GM19099 (cell line): ENCODE measurements around the gene LDLRAD1.

Experiments used
- POLR2A ChIP-seq: IDR thresholded peaks from 3 replicates; pipeline ENCODE4 v1.6.1; 2011; ENCODE audit warnings: low read depth; ENCODE audit not compliant: insufficient read length; ENCODE audit errors: extremely low read depth

LDLRAD1 gene

DNA sequence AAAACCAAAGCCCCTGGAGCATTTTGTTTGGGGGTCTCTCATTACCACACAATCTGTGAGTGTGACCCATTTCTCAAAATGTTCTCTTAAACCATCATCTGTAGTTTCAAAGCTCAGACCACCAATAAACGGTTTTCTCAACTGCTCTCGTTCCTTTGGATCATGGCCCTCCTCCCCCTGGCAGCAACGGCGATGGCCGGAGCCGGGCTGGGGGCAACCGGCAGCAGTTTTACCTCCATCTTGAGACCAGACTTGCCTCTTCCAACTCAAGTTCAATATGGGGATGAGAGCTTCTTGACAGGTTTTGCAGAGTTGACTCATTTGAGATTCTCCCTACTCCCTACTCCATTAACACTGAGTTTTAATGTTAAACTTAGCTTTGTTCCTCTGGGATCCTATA lies 42.1 kb downstream of the LDLRAD1 start:
- no peak for TF ChIP-seq POLR2A

DNA sequence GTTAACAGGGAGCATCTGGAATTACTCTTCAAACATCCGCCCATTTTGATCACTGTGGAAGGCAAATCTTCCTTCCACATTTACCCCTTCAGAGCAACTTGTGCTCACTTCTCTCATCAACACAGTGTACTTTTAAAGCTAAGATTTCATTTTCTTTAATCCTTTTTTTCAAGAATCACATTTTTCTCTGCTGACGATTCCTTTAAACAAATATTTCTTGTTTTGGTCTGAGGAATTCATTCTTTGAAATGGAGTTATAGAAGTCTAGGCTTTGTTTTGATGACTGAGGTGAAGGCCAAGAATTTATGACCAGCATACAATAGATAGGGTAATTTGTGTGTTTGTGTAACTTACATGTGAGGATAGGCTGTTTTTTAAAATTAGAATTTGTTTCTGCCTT lies 46.3 kb downstream of the LDLRAD1 start:
- no peak for TF ChIP-seq POLR2A

DNA sequence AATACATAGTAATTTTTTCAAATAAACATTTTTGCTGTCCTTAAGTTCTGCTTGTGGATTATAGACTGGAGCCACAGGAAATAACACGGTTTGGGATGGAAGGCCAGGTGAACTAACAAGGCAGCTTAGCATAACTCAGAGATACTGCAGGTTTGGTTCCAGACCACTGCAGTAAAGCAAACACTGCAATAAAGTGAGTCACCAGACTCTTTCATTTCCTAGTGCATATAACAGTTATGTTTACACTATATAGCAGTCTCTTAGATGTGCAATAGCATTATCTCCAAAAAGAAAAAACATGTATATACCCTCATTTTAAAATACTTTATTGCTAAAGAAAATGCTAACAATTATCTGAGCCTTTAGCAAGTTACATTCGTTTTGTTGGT lies 49.9 kb downstream of the LDLRAD1 start:
- TF ChIP-seq POLR2A: no peak

DNA sequence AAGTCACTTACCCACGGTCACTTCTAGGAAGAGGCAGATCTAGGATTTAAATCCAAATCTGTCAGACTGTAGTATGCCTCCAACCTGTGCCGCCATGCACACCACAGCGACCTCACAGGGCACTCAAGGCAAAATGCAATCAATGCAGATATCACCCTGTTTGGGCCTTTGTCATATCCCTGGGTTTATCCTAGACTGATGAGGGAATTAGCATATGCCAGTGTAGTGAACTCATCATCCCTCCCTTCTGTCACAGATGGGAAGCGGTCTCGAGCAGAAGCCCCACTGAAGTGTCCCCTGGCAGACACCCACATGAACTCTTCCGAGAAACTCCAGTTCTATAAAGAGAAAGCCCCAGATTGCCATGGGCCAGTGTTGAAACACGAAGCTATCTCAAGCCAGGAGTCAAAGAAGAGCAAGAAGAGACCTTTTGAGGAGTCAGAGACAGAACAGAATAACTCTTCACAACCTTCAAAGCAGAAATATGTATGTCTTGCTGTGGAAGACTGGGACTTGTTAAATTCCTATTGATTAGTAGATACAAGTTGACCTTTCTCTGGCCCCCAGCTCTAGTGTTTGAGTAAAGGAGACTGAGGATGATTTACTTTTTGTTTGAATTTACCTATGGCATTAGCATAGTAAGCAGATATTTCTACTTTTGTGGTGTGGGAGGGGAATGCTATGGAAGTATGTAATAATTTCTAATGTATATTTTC lies 50.4 kb downstream of the LDLRAD1 start:
- no peak for TF ChIP-seq POLR2A

DNA sequence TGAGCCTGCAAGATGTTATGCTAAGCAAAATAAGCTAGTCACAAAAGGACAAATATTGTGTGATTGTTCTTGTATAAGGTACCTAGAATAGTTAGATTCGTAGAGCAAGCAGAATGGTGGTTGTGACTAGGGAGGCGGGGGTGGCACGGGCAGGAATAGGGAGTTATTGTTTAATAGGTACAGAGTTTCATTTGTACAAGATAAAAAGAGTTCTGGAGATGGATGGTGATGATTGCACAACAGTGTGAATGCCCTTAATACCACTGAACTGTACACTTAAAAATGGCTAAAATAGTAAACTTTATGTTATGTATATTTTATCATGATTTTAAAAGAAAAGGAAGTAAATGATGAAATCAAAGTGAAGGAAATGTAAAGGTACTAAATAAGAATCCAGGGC lies 51.2 kb downstream of the LDLRAD1 start:
- TF ChIP-seq POLR2A: no peak

DNA sequence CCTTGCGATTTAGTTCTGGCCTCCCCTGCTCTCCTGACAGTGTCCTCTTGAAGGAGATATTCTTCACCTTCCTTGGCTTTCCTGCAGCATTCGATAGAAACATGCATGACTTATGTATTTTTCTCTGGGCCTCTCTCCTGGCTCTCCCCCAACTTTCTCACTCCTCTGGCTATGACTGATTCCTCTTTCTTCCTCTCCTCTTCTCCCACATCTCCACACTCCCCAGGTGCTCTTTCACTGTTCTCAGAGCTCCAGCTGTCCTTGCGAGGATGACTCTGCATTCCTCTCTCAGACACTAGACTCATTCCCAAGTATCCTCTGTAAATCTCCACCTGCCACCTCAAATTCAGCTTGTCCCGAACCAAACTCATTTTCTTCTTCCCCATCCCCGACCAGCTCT lies 53.9 kb downstream of the LDLRAD1 start:
- no peak for TF ChIP-seq POLR2A

DNA sequence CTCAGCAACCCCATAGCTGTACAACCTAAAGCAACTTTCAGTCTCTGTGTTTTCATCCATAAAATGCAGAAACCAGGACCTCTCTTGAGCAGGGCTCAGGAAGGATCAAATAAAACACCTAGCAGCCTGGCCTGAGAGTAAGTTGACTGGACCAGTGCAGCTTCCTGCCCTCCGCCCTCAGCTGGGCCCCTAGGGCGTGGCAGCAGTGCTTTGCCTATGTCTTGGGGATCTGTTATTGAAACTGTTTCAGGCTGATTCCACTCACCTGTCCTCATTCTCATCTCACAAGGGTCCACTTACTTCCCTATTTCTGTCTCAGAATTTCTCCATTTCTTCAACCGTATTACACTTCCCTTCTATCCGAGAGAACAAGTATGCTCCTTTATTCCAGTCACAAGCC lies 54.5 kb downstream of the LDLRAD1 start:
- TF ChIP-seq POLR2A: no peak

DNA sequence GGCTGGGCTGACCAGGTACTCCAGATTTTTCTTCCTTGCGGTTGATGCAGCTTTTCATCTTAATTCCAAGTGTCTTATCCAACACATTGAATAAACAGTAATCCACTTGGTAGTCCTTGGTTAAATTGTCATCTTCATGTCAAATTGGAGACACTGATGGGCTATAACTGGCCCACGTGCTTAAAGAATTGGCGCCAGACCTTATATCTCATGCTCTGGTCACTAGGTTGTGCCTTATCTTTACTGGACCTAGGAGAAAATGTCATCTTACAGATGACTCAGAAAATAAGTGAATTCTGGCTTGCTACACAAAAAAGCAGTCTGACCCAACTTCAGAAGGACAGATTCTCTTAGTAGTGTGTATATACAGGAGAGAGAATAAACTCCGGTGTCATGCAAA lies 55.6 kb downstream of the LDLRAD1 start:
- no peak for TF ChIP-seq POLR2A

DNA sequence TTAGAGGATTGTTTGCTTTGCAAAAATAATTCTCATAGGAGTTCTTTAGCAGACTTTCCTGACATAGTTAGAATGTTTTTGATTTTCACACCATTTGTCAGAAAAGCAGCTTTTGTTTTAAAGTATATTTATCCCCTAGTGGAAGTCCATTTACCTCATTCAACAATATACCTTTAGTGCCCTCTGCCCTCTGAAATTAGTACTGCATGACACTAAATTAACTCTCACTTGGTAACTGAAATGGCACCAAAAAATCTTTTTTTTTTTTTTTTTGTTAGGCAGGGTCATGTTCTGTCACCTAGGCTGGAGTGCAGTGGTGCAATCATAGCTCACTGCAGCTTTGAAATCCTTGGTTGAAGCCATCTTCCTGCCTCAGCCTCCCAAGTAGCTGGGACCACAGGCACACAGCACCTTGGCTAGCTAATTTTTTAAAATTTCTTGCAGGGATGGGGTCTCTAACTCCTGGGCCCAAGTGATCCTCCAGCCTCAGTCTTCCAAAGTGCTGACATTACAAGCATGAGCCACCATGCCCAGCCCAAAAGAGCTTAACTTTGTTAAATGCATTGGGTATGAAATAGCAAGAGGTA lies 58.2 kb downstream of the LDLRAD1 start:
- TF ChIP-seq POLR2A: no peak
